Gastrocnemius medialis (tissue), 4 donors: ENCODE measurements around the gene KRT36. TPM values are rescaled to one million over a fixed set of nuclear protein-coding genes. Genes with fewer than 3 reads are reported as not detected.

Experiments used
- ATAC-seq, 2 donors: fragments of 150-250 bp; one replicate each; pipeline ENCODE4 v1.9.1; 2016
- DNase-seq, 2 donors: peaks; one replicate each; pipeline ENCODE4 v3.0.0-alpha.2; 2019
- H3K27ac ChIP-seq, 4 donors: fragments of 200-600 bp; sonication (generic); 1 replicate in 1 of 4; 2 replicates in 3 of 4; pipeline ENCODE4 v1.5.1; 2016 to 2018; ENCODE audit warnings: mild to moderate bottlenecking in 2 of 4, moderate library complexity in 1 of 4
- H3K27me3 ChIP-seq, 3 donors: fragments of 200-600 bp; sonication (generic) in 2 of 3; 1 replicate in 1 of 3; 2 replicates in 2 of 3; pipeline versions ENCODE4 v1.5.1 to v1.6.0; 2016 to 2019; ENCODE audit warnings: mild to moderate bottlenecking in 1 of 3, moderate library complexity in 1 of 3
- H3K36me3 ChIP-seq, 2 donors: fragments of 200-600 bp; sonication (generic) in 1 of 2; one replicate each; pipeline ENCODE4 v1.5.1; 2017 to 2018
- H3K4me1 ChIP-seq, 2 donors: fragments of 200-600 bp; sonication (generic) in 1 of 2; one replicate each; pipeline ENCODE4 v1.5.1; 2016 to 2017; ENCODE audit warnings: mild to moderate bottlenecking in 2 of 2
- H3K4me3 ChIP-seq, 4 donors: fragments of 200-600 bp; sonication (generic) in 3 of 4; 1 replicate in 1 of 4; 2 replicates in 3 of 4; pipeline ENCODE4 v1.5.1; 2016 to 2019; ENCODE audit warnings: mild to moderate bottlenecking in 2 of 4
- H3K9me3 ChIP-seq, 3 donors: fragments of 200-600 bp; sonication (generic) in 2 of 3; 1 replicate in 1 of 3; 2 replicates in 2 of 3; pipeline ENCODE4 v1.5.1; 2016 to 2019
- CTCF ChIP-seq, 5 experiments: fragments of 450-650 bp in 3 of 5; fragments of 200-600 bp in 2 of 5; sonication (generic) in 2 of 5; IDR thresholded peaks in 4 of 5; conservative IDR thresholded peaks in 1 of 5; 1 replicate in 4 of 5; 2 replicates in 1 of 5; pipeline ENCODE4 v1.5.1; 2016 to 2019; ENCODE audit warnings: antibody characterized with exemption in 5 of 5, mild to moderate bottlenecking in 3 of 5, moderate library complexity in 3 of 5
- POLR2A ChIP-seq, 2 donors: fragments of 450-650 bp; IDR thresholded peaks; one replicate each; pipeline ENCODE4 v1.6.1; 2017; ENCODE audit warnings: antibody characterized with exemption in 2 of 2, mild to moderate bottlenecking in 2 of 2, moderate library complexity in 2 of 2
- in situ Hi-C, 4 donors: fragments of 200-750 bp; cut with MboI; loops; one replicate each; pipeline versions ENCODE4 v1.15.0 to v1.8.0; 2017; ENCODE audit warnings: low sequenced_read_pairs in 4 of 4
- intact Hi-C: fragments of 100-400 bp; cut with DNase I; formaldehyde crosslinking; loops from one replicate; pipeline ENCODE4 v1.15.1; 2023; ENCODE audit warnings: low total_unique reads
- total RNA-seq, 4 donors: library from RNA; depleted of rRNA; stranded (reverse); fragments of >200 nt; gene quantifications; one replicate each; pipeline versions ENCODE4 v1.1.0 to v1.2.3, GENCODE V29; 2016

The KRT36 gene
- total RNA-seq, 4 donors from 2014 or later = not detected

- no peak overlapping the region for H3K4me3 ChIP-seq
- intact Hi-C loops (no loop called here), in situ Hi-C loops (no loop called here)
- no peak overlapping the region for H3K27ac ChIP-seq
- peaks cover 0 to 8% of the 10 kb centered on the region in 2 donors for H3K4me1 ChIP-seq
- no peaks in the 10 kb centered on the region for H3K9me3 ChIP-seq
- H3K36me3 ChIP-seq = no peaks in the 10 kb centered on the region
- TF ChIP-seq CTCF (IDR thresholded peaks at IDR 0.05 in 4 of 5, conservative IDR thresholded peaks at IDR 0.05 in 1 of 5) (no peak), POLR2A (IDR thresholded peaks at IDR 0.05) (no peak)
- no peak for ATAC-seq
- peaks cover 43 to 51% (median 43%) of the 10 kb centered on the region in 3 donors for H3K27me3 ChIP-seq
- no peak for DNase-seq
These were observed 39.2 kb upstream of the KRT36 start for GRCh38 chr17:41528959-41529353.

- Histone ChIP-seq H3K4me3 (peak overlapping the region in 2 of 4 donors; percentile 9 to 17), H3K4me1 (peaks cover 0 to 8% of the 10 kb centered on the region in 2 donors), H3K27me3 (peaks cover 43 to 51% (median 43%) of the 10 kb centered on the region in 3 donors), H3K9me3 (no peaks in the 10 kb centered on the region), H3K27ac (no peak overlapping the region), H3K36me3 (no peaks in the 10 kb centered on the region)
- in situ Hi-C loops (no loop called here), intact Hi-C loops (no loop called here)
- DNase-seq (no peak), ATAC-seq (no peak)
- TF ChIP-seq CTCF (IDR thresholded peaks at IDR 0.05 in 4 of 5, conservative IDR thresholded peaks at IDR 0.05 in 1 of 5) (no peak), POLR2A (IDR thresholded peaks at IDR 0.05) (no peak)
These were observed 37.6 kb upstream of the KRT36 start for GRCh38 chr17:41527063-41528023.

- no peak overlapping the region for H3K27ac ChIP-seq
- no peaks in the 10 kb centered on the region for H3K36me3 ChIP-seq
- in situ Hi-C loops (no loop called here), intact Hi-C loops (no loop called here)
- no peak overlapping the region for H3K4me3 ChIP-seq
- peaks cover 26 to 38% (median 34%) of the 10 kb centered on the region in 3 donors for H3K27me3 ChIP-seq
- no peak for DNase-seq
- ATAC-seq = no peak
- peaks cover 0 to 8% of the 10 kb centered on the region in 2 donors for H3K4me1 ChIP-seq
- TF ChIP-seq CTCF (IDR thresholded peaks at IDR 0.05 in 4 of 5, conservative IDR thresholded peaks at IDR 0.05 in 1 of 5) (no peak), POLR2A (IDR thresholded peaks at IDR 0.05) (no peak)
- no peaks in the 10 kb centered on the region for H3K9me3 ChIP-seq
These were observed 34.6 kb upstream of the KRT36 start for GRCh38 chr17:41524261-41524660.

GRCh38 chr17:41523787-41524186 lies 34.1 kb upstream of the KRT36 start:
- Histone ChIP-seq H3K9me3 (no peaks in the 10 kb centered on the region), H3K27ac (no peak overlapping the region), H3K36me3 (no peaks in the 10 kb centered on the region), H3K27me3 (peaks cover 22 to 33% (median 29%) of the 10 kb centered on the region in 3 donors), H3K4me3 (no peak overlapping the region), H3K4me1 (peaks cover 0 to 8% of the 10 kb centered on the region in 2 donors)
- in situ Hi-C loops (no loop called here), intact Hi-C loops (no loop called here)
- DNase-seq (no peak), ATAC-seq (no peak)
- no peak for TF ChIP-seq POLR2A (IDR thresholded peaks at IDR 0.05)
- TF ChIP-seq CTCF (IDR thresholded peaks at IDR 0.05 in 4 of 5, conservative IDR thresholded peaks at IDR 0.05 in 1 of 5) = no peak
